PC-3 (cell line): ENCODE measurements around the gene MRPL4. TPM values are rescaled to one million over a fixed set of nuclear protein-coding genes. Genes with fewer than 3 reads are reported as not detected.

Experiments
- ATAC-seq: fragments of 200-7000 bp; cut with Tn5 transposase; 2 replicates; pipeline ENCODE4 v1.9.1; 2020; ENCODE audit warnings: mild to moderate bottlenecking, moderate library complexity
- BruUV-seq: library from RNA; stranded (reverse); fragments of 400-500 nt; replicated peaks from 2 replicates; lab custom pipeline; 2021; lab: Mats Ljungman, UMichigan
- CTCF ChIA-PET: fragments of 300-600 bp; sonication (Branson Sonifier 250); formaldehyde crosslinking; loops from one replicate; lab custom pipeline; 2022; ENCODE audit warnings: antibody characterized with exemption; lab: Charles Lee
- POLR2A ChIA-PET: fragments of 300-600 bp; sonication (Branson Sonifier 250); formaldehyde crosslinking; loops from one replicate; lab custom pipeline; 2022; ENCODE audit warnings: antibody characterized with exemption; ENCODE audit not compliant: unreplicated experiment; lab: Charles Lee
- DNase-seq: peaks from one replicate; pipeline ENCODE4 v3.0.0-alpha.2; 2015
- H2AFZ ChIP-seq: fragments of 300-600 bp; sonication (generic); 2 replicates; pipeline ENCODE4 v1.6.0; 2016; ENCODE audit warnings: antibody characterized with exemption, low read length
- H3F3A ChIP-seq: fragments of 300-600 bp; sonication (generic); one replicate; pipeline ENCODE4 v1.6.0; 2017; ENCODE audit warnings: antibody characterized with exemption, low read length, control low read depth, mild to moderate bottlenecking; ENCODE audit not compliant: unreplicated experiment
- H3K27ac ChIP-seq: fragments of 300-600 bp; sonication (generic); 2 replicates; pipeline ENCODE4 v1.5.1; 2016; ENCODE audit warnings: mild to moderate bottlenecking, low read length
- H3K27me3 ChIP-seq: fragments of 300-600 bp; sonication (generic); 2 replicates; pipeline ENCODE4 v1.6.1; 2016; ENCODE audit warnings: low read length, mixed read lengths
- H3K36me3 ChIP-seq: fragments of 300-600 bp; sonication (generic); 2 replicates; pipeline ENCODE4 v1.6.1; 2016; ENCODE audit warnings: low read depth, mixed run types, low read length, mixed read lengths
- H3K4me1 ChIP-seq: fragments of 300-600 bp; sonication (generic); 2 replicates; pipeline ENCODE4 v1.5.1; 2016; ENCODE audit warnings: low read length; ENCODE audit not compliant: insufficient read depth
- H3K4me2 ChIP-seq: fragments of 300-600 bp; sonication (generic); 2 replicates; pipeline ENCODE4 v1.6.0; 2016; ENCODE audit warnings: low read length
- H3K4me3 ChIP-seq: fragments of 300-600 bp; sonication (generic); 2 replicates; pipeline ENCODE4 v1.5.1; 2016; ENCODE audit warnings: mild to moderate bottlenecking, low read length, mixed read lengths
- H3K79me2 ChIP-seq: fragments of 300-600 bp; sonication (generic); 2 replicates; pipeline ENCODE4 v1.6.1; 2017; ENCODE audit warnings: low read length, mixed read lengths
- H3K9ac ChIP-seq: fragments of 300-600 bp; sonication (generic); 2 replicates; pipeline ENCODE4 v1.6.0; 2016; ENCODE audit warnings: mild to moderate bottlenecking, low read length
- H3K9me2 ChIP-seq: fragments of 300-600 bp; sonication (generic); replicated peaks from 2 replicates; pipeline ENCODE4 v1.6.1; 2016; ENCODE audit warnings: mixed run types, low read length, mixed read lengths
- H3K9me3 ChIP-seq: fragments of 300-600 bp; sonication (generic); 2 replicates; pipeline ENCODE4 v1.6.1; 2016; ENCODE audit warnings: low read length, mixed read lengths
- H4K20me1 ChIP-seq: fragments of 300-600 bp; sonication (generic); 2 replicates; pipeline ENCODE4 v1.6.1; 2016; ENCODE audit warnings: low read length, mixed read lengths
- EZH2 ChIP-seq: fragments of 300-600 bp; sonication (generic); IDR thresholded peaks from one replicate; pipeline ENCODE4 v1.6.1; 2017; ENCODE audit warnings: antibody characterized with exemption, mild to moderate bottlenecking, low read length; ENCODE audit not compliant: unreplicated experiment
- EZH2phosphoT487 ChIP-seq: fragments of 300-600 bp; sonication (generic); IDR thresholded peaks from 2 replicates; pipeline ENCODE4 v1.6.1; 2018; ENCODE audit warnings: mild to moderate bottlenecking, antibody characterized with exemption, low read length, borderline replicate concordance
- intact Hi-C: fragments of 100-400 bp; cut with micrococcal nuclease; formaldehyde crosslinking; loops from 2 replicates; pipeline ENCODE4 v1.9.0; 2023
- total RNA-seq: library from RNA; depleted of rRNA; stranded (reverse); fragments of >200 nt; gene quantifications from 2 replicates; pipeline ENCODE4 v1.2.3, GENCODE V29; 2014
- TF ChIP-seq, protein P1 (sequence below): fragments of 300-600 bp; sonication (generic); conservative IDR thresholded peaks from 2 replicates; pipeline ENCODE4 v1.5.1; 2017; ENCODE audit warnings: antibody characterized with exemption, low read depth, mild to moderate bottlenecking, low read length

The MRPL4 gene
- total RNA-seq, 1 experiment from 2014 or later, result 336 TPM

DNA sequence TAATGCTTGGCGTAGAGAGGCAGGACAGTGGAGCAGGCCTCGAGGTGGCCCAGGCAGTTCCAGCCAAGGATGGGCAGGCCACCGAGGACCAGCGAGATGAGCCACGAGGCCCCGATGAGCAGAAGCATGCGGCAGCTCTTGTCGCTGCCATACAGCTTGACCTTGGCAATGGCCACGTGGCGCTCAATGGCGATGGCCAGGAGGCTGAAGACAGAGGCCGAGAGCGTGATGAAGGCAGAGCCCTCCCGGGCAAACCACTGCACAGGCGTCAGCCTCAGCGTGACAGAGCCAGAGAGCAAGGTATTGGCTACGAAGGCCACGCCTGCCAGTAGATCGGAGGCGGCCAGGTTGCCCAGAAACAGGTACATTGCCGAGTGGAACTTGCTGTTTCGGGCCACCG is 27.7 kb upstream of the MRPL4 start:
- Histone ChIP-seq H3K9me2 (no peaks in the 10 kb centered on the region), H3K9ac (no peak overlapping the region), H3K79me2 (no peaks in the 10 kb centered on the region), H3K4me3 (no peak overlapping the region), H3F3A (no peaks in the 10 kb centered on the region), H3K4me1 (no peaks in the 10 kb centered on the region), H2AFZ (no peak overlapping the region), H3K4me2 (no peak overlapping the region), H4K20me1 (no peaks in the 10 kb centered on the region), H3K27me3 (no peaks in the 10 kb centered on the region), H3K27ac (no peak overlapping the region), H3K36me3 (no peaks in the 10 kb centered on the region), H3K9me3 (no peaks in the 10 kb centered on the region)
- ChIA-PET POLR2A (no interaction called here), CTCF (no interaction called here)
- intact Hi-C loops, result no loop called here
- TF ChIP-seq, protein P1, sequence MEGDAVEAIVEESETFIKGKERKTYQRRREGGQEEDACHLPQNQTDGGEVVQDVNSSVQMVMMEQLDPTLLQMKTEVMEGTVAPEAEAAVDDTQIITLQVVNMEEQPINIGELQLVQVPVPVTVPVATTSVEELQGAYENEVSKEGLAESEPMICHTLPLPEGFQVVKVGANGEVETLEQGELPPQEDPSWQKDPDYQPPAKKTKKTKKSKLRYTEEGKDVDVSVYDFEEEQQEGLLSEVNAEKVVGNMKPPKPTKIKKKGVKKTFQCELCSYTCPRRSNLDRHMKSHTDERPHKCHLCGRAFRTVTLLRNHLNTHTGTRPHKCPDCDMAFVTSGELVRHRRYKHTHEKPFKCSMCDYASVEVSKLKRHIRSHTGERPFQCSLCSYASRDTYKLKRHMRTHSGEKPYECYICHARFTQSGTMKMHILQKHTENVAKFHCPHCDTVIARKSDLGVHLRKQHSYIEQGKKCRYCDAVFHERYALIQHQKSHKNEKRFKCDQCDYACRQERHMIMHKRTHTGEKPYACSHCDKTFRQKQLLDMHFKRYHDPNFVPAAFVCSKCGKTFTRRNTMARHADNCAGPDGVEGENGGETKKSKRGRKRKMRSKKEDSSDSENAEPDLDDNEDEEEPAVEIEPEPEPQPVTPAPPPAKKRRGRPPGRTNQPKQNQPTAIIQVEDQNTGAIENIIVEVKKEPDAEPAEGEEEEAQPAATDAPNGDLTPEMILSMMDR, result no peak
- TF ChIP-seq EZH2phosphoT487, result no peak
- no peak for TF ChIP-seq EZH2
- no peak for DNase-seq
- BruUV-seq, result no TSS peak
- ATAC-seq, result no peak

DNA sequence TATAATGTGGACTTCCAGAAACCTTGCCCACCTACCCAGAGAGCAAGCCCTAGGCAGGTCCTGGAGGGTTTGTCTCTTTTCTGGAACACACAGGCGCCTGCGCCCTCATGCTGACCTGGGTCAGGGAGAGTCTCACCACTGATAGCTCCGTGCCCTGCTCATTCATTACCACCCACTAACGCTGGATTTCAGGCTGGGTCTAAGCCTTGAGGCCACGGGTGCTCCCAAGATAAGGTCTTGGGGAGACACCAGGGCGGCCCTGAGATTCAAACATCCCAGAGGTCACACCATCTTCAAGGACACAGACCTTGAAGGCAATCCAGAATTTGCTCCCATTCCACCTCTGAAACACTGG is 26.0 kb upstream of the MRPL4 start:
- POLR2A ChIA-PET, result no interaction called here
- Histone ChIP-seq H3K79me2 (no peaks in the 10 kb centered on the region), H4K20me1 (no peaks in the 10 kb centered on the region), H3K36me3 (no peaks in the 10 kb centered on the region), H3K9me3 (no peaks in the 10 kb centered on the region), H3K9me2 (no peaks in the 10 kb centered on the region), H3K9ac (no peak overlapping the region), H3K4me3 (no peak overlapping the region), H3F3A (no peaks in the 10 kb centered on the region), H3K27ac (no peak overlapping the region), H3K4me1 (peaks cover 10% of the 10 kb centered on the region), H3K27me3 (no peaks in the 10 kb centered on the region), H2AFZ (no peak overlapping the region), H3K4me2 (no peak overlapping the region)
- TF ChIP-seq EZH2phosphoT487 (no peak), EZH2 (no peak)
- TF ChIP-seq, protein P1, result no peak
- CTCF ChIA-PET, result no interaction called here
- no TSS peak for BruUV-seq
- ATAC-seq (no peak), DNase-seq (no peak)
- intact Hi-C loops, result no loop called here

DNA sequence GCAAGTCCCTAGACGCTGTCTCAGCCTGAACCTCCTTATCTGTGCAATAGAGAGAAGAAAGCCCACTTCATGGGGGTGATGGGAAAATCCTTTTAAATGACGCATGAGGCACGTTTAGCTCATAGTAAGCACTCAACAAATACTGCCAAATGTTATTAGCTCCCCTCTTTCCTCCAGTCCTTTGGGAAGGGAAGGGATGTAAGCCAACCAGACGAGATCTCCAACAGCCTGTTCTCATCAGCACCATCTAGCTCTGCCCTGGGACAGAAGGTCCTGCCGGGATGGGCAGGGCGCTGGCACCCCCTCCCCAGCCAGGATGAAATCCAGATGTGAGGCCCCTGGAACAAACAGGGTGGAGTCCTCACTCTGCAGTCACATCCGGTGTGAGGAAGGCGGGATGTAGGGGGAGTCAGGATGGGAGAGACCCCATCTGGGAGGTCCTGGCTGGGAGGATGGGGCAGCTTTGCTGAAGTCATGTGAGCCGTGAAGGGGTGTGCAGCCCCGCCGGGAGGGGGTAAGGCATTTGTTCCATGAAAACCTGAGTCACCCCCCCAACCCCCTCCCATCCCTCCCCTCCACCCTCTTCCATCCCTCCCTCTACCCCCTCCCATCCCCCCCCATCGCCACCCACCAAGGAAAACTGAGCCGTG is 25.5 kb upstream of the MRPL4 start:
- CTCF ChIA-PET, result no interaction called here
- Histone ChIP-seq H3K36me3 (no peaks in the 10 kb centered on the region), H3K9ac (no peak overlapping the region), H3K79me2 (no peaks in the 10 kb centered on the region), H3K4me3 (no peak overlapping the region), H2AFZ (no peak overlapping the region), H3K9me2 (no peaks in the 10 kb centered on the region), H3K4me1 (peaks cover 10% of the 10 kb centered on the region), H3K4me2 (no peak overlapping the region), H4K20me1 (no peaks in the 10 kb centered on the region), H3K9me3 (no peaks in the 10 kb centered on the region), H3K27ac (no peak overlapping the region), H3F3A (no peaks in the 10 kb centered on the region), H3K27me3 (no peaks in the 10 kb centered on the region)
- TF ChIP-seq EZH2phosphoT487 (no peak), EZH2 (no peak)
- TF ChIP-seq, protein P1, result no peak
- DNase-seq, result no peak
- no peak for ATAC-seq
- intact Hi-C loops, result no loop called here
- POLR2A ChIA-PET, result interaction anchor here (0.5 kb wide), 1 partner anchor 25 kb away, joined by 8 read pairs; no protein-coding TSS in a partner anchor
- BruUV-seq, result no TSS peak
